ENCODE results near the gene RAB4A.

RAB4A gene

DNA sequence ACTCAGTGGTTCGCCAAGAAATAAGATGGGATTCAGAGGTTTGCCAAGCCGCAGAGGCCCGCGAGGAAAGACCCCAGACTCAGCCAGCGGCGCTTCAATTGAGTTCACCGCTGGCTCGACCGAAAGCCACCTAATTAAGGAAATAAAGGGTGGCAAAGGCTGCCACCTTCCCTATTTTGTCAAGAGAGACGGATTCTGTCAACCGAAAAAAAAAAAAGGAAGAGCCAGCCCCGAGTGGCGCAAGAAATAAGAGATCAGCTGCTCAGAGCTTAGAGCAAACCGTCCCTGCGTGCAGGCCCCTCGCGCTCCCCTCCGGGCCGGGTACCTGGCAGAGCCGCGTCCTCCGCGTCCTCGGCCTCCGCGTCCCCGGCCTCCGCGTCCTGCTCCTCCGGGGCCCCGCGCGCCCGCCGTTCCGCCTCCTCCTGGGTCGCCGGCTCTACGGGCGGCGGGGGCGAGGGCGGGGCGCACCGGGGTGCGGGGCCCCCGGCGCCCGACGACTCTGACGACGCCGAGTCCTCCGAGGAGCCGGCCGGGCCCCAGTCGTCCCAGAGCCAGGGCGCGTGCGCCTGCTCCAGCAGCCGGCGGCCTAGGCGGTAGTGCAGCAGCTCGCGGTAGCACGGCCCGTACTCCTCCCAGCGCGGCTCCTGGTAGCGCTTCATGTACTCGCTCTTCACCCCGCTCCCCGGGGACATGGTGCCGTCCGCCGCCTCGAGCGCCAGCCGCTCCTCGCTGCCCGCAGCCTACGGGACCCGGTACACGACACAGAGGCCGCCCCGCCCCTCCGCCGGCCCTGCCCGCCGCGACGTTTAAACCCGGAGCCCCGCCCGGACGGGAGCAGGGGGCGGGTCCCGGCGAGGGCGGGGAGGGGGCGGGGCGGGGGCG, 71.1 kb downstream of the RAB4A start:
- Histone ChIP-seq H3K79me1 (ENCODE audit: low read length) (peaks cover 11% of the 10 kb centered on the region), H3K18ac (ENCODE audit: low read length) (peak overlapping the region; percentile 72)
- WGBS (ENCODE audit: extremely low coverage, insufficient coverage, insufficient read length), result no CpG with 5 or more reads among the region's 103 CpGs

DNA sequence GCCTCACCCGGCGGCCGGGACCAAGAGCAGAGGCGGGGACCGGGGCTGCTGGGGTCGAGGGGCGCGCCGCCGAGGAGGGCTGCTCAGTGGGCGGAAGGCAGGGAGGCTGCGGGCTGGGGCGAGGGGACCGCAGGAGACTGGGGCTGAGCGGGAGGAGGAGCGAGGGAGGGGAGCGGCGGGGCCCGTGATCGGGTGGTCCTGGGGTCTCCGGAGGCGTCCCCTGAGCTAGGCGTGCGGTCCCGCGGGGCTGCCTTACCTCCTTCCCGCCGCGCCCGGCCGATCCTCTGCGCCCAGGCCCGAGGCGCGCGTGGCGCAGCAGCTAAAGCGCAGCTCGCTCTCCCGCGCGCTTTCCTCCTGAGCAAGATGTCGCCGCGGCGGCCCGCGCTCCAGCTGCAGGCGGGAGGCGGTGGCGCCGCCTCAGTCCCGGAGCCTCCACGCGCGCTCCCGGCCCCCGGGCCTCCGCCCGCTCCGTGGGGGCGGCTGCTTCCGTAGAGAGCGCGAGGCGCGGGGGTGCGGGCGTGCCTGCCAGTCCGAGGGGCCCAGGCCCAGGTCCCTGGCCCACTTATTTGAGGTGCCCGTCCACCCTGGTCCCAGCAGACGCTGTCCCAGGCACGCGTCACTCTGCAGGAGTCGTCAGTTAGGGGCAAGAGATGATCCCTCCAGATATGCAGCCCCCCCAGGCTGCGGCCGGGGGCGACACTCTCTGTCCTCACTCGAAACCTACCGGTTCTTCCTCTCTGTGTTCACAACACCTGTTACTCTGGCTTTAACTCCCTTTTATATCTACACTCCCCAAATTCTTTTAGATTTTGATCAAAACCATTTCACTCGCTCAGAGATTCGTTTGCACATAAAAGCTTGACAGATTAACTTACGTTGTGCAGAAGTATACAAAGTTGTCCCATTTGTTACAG, 72.0 kb downstream of the RAB4A start, which contains the start of gene CCSAP:
TSS of gene CCSAP (minus strand) at position 392 of the 914 bp plus-strand sequence. CDS start 582 bp downstream, outside the sequence.
- WGBS (ENCODE audit: extremely low coverage, insufficient coverage, insufficient read length), result no CpG with 5 or more reads among the region's 83 CpGs
- H3K36me3 ChIP-seq (ENCODE audit: control insufficient read depth in 1 of 2, insufficient read depth in 2 of 2, low read length in 2 of 2), result no peaks in the 10 kb centered on the region
- H3K9ac ChIP-seq (ENCODE audit: low read length), result peak within 1 kb of the TSS; percentile 81
- H3K79me2 ChIP-seq (ENCODE audit: control insufficient read depth, insufficient read depth, low read length, poor library complexity), result peaks cover 16% of the 10 kb centered on the region
- H2BK120ac ChIP-seq (ENCODE audit: insufficient read depth, low read length, poor library complexity), result peak within 1 kb of the TSS; percentile 65
- H2BK12ac ChIP-seq (ENCODE audit: low read length), result peak within 1 kb of the TSS; percentile 41
- peaks cover 11% of the 10 kb centered on the region for H3K79me1 ChIP-seq (ENCODE audit: low read length)
- peak; percentile 46 to 65 for DNase-seq
- peaks cover 0 to 13% of the 10 kb centered on the region in 2 experiments for H3K4me1 ChIP-seq (ENCODE audit: control insufficient read depth in 1 of 2, insufficient read depth in 2 of 2, low read length in 2 of 2)
- peak within 1 kb of the TSS; percentile 94 for H3K4me3 ChIP-seq (ENCODE audit: low read depth, low read length)
- no peak within 1 kb of the TSS for H3K23ac ChIP-seq (ENCODE audit: low read length)
- H2BK5ac ChIP-seq (ENCODE audit: low read depth, low read length, poor library complexity), result peak within 1 kb of the TSS; percentile 88
- peak within 1 kb of the TSS; percentile 66 for H2AFZ ChIP-seq (ENCODE audit: insufficient read depth, low read length, poor library complexity)
- H4K91ac ChIP-seq (ENCODE audit: low read depth, low read length), result peak within 1 kb of the TSS; percentile 65
- H4K8ac ChIP-seq (ENCODE audit: low read depth, low read length), result peak within 1 kb of the TSS; percentile 83
- no peaks in the 10 kb centered on the region for H3K27me3 ChIP-seq (ENCODE audit: insufficient read depth, low read length)
- H2AK5ac ChIP-seq (ENCODE audit: low read length), result no peak within 1 kb of the TSS
- H3K18ac ChIP-seq (ENCODE audit: low read length), result peak within 1 kb of the TSS; percentile 72
- no peaks in the 10 kb centered on the region for H3K9me3 ChIP-seq (ENCODE audit: insufficient read depth, low read depth, low read length)
- H4K12ac ChIP-seq (ENCODE audit: low read depth, low read length), result peak within 1 kb of the TSS; percentile 54
- peak within 1 kb of the TSS; percentile 80 for H3K27ac ChIP-seq (ENCODE audit: low read depth, low read length)
- H3K14ac ChIP-seq (ENCODE audit: low read length), result peak within 1 kb of the TSS; percentile 88
- peak within 1 kb of the TSS; percentile 98 for H3K4me2 ChIP-seq (ENCODE audit: low read length)
- H3K4ac ChIP-seq (ENCODE audit: low read depth, low read length), result peak within 1 kb of the TSS; percentile 84

More for the DNA sequence above, 71.1 kb downstream of the RAB4A start:
- Histone ChIP-seq H2BK120ac (ENCODE audit: insufficient read depth, low read length, poor library complexity) (peak overlapping the region; percentile 64), H3K27ac (ENCODE audit: low read depth, low read length) (peak overlapping the region; percentile 80), H4K91ac (ENCODE audit: low read depth, low read length) (peak overlapping the region; percentile 45), H4K8ac (ENCODE audit: low read depth, low read length) (peak overlapping the region; percentile 81), H3K79me2 (ENCODE audit: control insufficient read depth, insufficient read depth, low read length, poor library complexity) (peaks cover 16% of the 10 kb centered on the region), H3K9ac (ENCODE audit: low read length) (peak overlapping the region; percentile 81), H3K23ac (ENCODE audit: low read length) (no peak overlapping the region), H3K4ac (ENCODE audit: low read depth, low read length) (peak overlapping the region; percentile 84), H3K14ac (ENCODE audit: low read length) (peak overlapping the region; percentile 88), H3K9me3 (ENCODE audit: insufficient read depth, low read depth, low read length) (no peaks in the 10 kb centered on the region), H3K4me1 (ENCODE audit: control insufficient read depth in 1 of 2, insufficient read depth in 2 of 2, low read length in 2 of 2) (peaks cover 0 to 13% of the 10 kb centered on the region in 2 experiments), H3K4me3 (ENCODE audit: low read depth, low read length) (peak overlapping the region; percentile 94), H2BK12ac (ENCODE audit: low read length) (peak overlapping the region; percentile 41), H3K4me2 (ENCODE audit: low read length) (peak overlapping the region; percentile 86), H2AK5ac (ENCODE audit: low read length) (no peak overlapping the region), H4K12ac (ENCODE audit: low read depth, low read length) (peak overlapping the region; percentile 40), H2BK5ac (ENCODE audit: low read depth, low read length, poor library complexity) (peak overlapping the region; percentile 88), H3K36me3 (ENCODE audit: control insufficient read depth in 1 of 2, insufficient read depth in 2 of 2, low read length in 2 of 2) (no peaks in the 10 kb centered on the region), H3K27me3 (ENCODE audit: insufficient read depth, low read length) (no peaks in the 10 kb centered on the region), H2AFZ (ENCODE audit: insufficient read depth, low read length, poor library complexity) (peak overlapping the region; percentile 66)
- DNase-seq, result peak; percentile 71 to 76

DNA sequence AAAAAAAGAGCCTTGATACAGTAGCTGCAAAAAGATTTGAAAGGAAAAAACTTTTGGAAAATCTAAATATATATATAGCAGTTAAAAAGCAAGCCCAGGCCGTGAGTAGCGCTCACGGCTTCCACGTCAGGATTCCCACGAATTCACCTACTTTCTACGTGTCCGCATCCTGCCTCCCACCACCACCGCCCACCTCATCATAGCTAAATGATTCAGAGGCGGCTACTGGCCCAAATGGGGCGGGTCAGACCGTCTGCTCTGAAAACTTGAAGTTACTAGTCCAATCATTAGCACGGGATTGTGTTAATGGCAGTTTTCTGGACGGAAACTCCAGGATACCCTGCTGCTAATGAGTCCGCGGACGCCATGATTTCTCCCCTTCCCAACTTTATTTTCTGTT, 73.2 kb downstream of the RAB4A start:
- Histone ChIP-seq H3K4me3 (ENCODE audit: low read depth, low read length) (no peak overlapping the region), H3K14ac (ENCODE audit: low read length) (no peak overlapping the region), H3K4me1 (ENCODE audit: control insufficient read depth in 1 of 2, insufficient read depth in 2 of 2, low read length in 2 of 2) (peaks cover 0 to 13% of the 10 kb centered on the region in 2 experiments), H2BK120ac (ENCODE audit: insufficient read depth, low read length, poor library complexity) (no peak overlapping the region), H3K9ac (ENCODE audit: low read length) (no peak overlapping the region), H2BK5ac (ENCODE audit: low read depth, low read length, poor library complexity) (no peak overlapping the region), H2BK12ac (ENCODE audit: low read length) (no peak overlapping the region), H2AK5ac (ENCODE audit: low read length) (no peak overlapping the region), H2AFZ (ENCODE audit: insufficient read depth, low read length, poor library complexity) (no peak overlapping the region), H3K27me3 (ENCODE audit: insufficient read depth, low read length) (no peaks in the 10 kb centered on the region), H4K8ac (ENCODE audit: low read depth, low read length) (no peak overlapping the region), H3K23ac (ENCODE audit: low read length) (no peak overlapping the region), H3K9me3 (ENCODE audit: insufficient read depth, low read depth, low read length) (no peaks in the 10 kb centered on the region), H3K4ac (ENCODE audit: low read depth, low read length) (no peak overlapping the region), H3K36me3 (ENCODE audit: control insufficient read depth in 1 of 2, insufficient read depth in 2 of 2, low read length in 2 of 2) (no peaks in the 10 kb centered on the region), H4K12ac (ENCODE audit: low read depth, low read length) (no peak overlapping the region), H3K18ac (ENCODE audit: low read length) (no peak overlapping the region), H3K79me1 (ENCODE audit: low read length) (peaks cover 11% of the 10 kb centered on the region), H4K91ac (ENCODE audit: low read depth, low read length) (no peak overlapping the region), H3K79me2 (ENCODE audit: control insufficient read depth, insufficient read depth, low read length, poor library complexity) (peaks cover 16% of the 10 kb centered on the region), H3K27ac (ENCODE audit: low read depth, low read length) (no peak overlapping the region), H3K4me2 (ENCODE audit: low read length) (no peak overlapping the region)
- DNase-seq, result no peak
- WGBS (ENCODE audit: extremely low coverage, insufficient coverage, insufficient read length), result no CpG with 5 or more reads among the region's 16 CpGs

Measured in trophoblast cell (in vitro differentiated cells and primary cell).